DND-41 (cell line): ENCODE measurements around the gene IER5.

Experiments
- ATAC-seq: fragments of 200-7000 bp; cut with Tn5 transposase; 3 replicates; pipeline ENCODE4 v1.9.1; 2021; ENCODE audit warnings: low read depth; ENCODE audit not compliant: insufficient read depth
- DNase-seq: peaks from one replicate; pipeline ENCODE4 v3.0.0-alpha.2; 2020
- H2AFZ ChIP-seq: 2 replicates; pipeline ENCODE4 v1.6.0; 2012; ENCODE audit warnings: low read depth, low read length
- H3K27ac ChIP-seq: 2 replicates; pipeline ENCODE4 v1.5.1; 2012; ENCODE audit warnings: low read length, inconsistent platforms
- H3K27me3 ChIP-seq: fragments of 200-600 bp; sonication (generic); 2 replicates; pipeline ENCODE4 v1.6.0; 2012; ENCODE audit warnings: low read length, mild to moderate bottlenecking, inconsistent platforms; ENCODE audit not compliant: insufficient read depth, poor library complexity
- H3K36me3 ChIP-seq: 2 replicates; pipeline ENCODE4 v1.5.1; 2012; ENCODE audit warnings: low read length, inconsistent platforms; ENCODE audit not compliant: insufficient read depth
- H3K4me1 ChIP-seq: 2 replicates; pipeline ENCODE4 v1.5.1; 2012; ENCODE audit warnings: mild to moderate bottlenecking, low read length; ENCODE audit not compliant: insufficient read depth
- H3K4me2 ChIP-seq: 2 replicates; pipeline ENCODE4 v1.6.0; 2012; ENCODE audit warnings: mild to moderate bottlenecking, moderate library complexity, low read length, inconsistent platforms; ENCODE audit not compliant: insufficient read depth
- H3K4me3 ChIP-seq, 2 experiments: fragments of 200-600 bp in 1 of 2; shearing (Covaris generic) in 1 of 2; 2 replicates each; pipeline ENCODE4 v1.5.1; 2012 to 2016; ENCODE audit warnings: inconsistent platforms in 2 of 2, low read length in 2 of 2, mild to moderate bottlenecking in 2 of 2, low read depth in 1 of 2, moderate library complexity in 1 of 2
- H3K79me2 ChIP-seq: 2 replicates; pipeline ENCODE4 v1.6.0; 2012; ENCODE audit warnings: low read length, inconsistent platforms; ENCODE audit not compliant: insufficient read depth
- H3K9ac ChIP-seq: 2 replicates; pipeline ENCODE4 v1.6.0; 2012; ENCODE audit warnings: low read depth, mild to moderate bottlenecking, inconsistent platforms, low read length, moderate library complexity
- H3K9me3 ChIP-seq: 2 replicates; pipeline ENCODE4 v1.5.1; 2012; ENCODE audit warnings: low read length, moderate library complexity, mild to moderate bottlenecking, inconsistent platforms; ENCODE audit not compliant: insufficient read depth, severe bottlenecking
- H4K20me1 ChIP-seq: 2 replicates; pipeline ENCODE4 v1.6.0; 2012; ENCODE audit warnings: low read length; ENCODE audit not compliant: insufficient read depth
- CTCF ChIP-seq: IDR thresholded peaks from 2 replicates; pipeline ENCODE4 v1.5.1; 2012; ENCODE audit warnings: borderline replicate concordance, low read length, moderate library complexity, mild to moderate bottlenecking; ENCODE audit not compliant: poor library complexity, severe bottlenecking; ENCODE audit errors: extremely low read depth
- EZH2 ChIP-seq: IDR thresholded peaks from 3 replicates; pipeline ENCODE4 v1.6.1; 2012; ENCODE audit warnings: borderline replicate concordance, low read depth, mild to moderate bottlenecking, moderate library complexity, low read length, inconsistent platforms; ENCODE audit not compliant: severe bottlenecking

IER5 gene

GRCh38 chr1:181089676-181090544 is 1.4 kb downstream of the IER5 start:
- Histone ChIP-seq H2AFZ (peak overlapping the region; percentile 72), H3K9me3 (no peaks in the 10 kb centered on the region), H3K79me2 (peaks cover 52% of the 10 kb centered on the region), H3K4me2 (peak overlapping the region; percentile 89), H3K4me3 (peak overlapping the region; percentile 93 to 95), H3K4me1 (peaks cover 41% of the 10 kb centered on the region), H3K9ac (peak overlapping the region; percentile 95), H3K27ac (peak overlapping the region; percentile 87), H4K20me1 (peaks cover 44% of the 10 kb centered on the region), H3K27me3 (no peaks in the 10 kb centered on the region), H3K36me3 (peaks cover 39% of the 10 kb centered on the region)
- peak; percentile 22 for TF ChIP-seq CTCF
- TF ChIP-seq EZH2: no peak
- ATAC-seq (peak; percentile 50), DNase-seq (peak; percentile 76)

- Histone ChIP-seq H3K27me3 (no peaks in the 10 kb centered on the region), H3K4me1 (peaks cover 42% of the 10 kb centered on the region), H3K36me3 (peaks cover 39% of the 10 kb centered on the region), H3K79me2 (peaks cover 52% of the 10 kb centered on the region), H3K4me3 (peak overlapping the region; percentile 93 to 95), H3K27ac (peak overlapping the region; percentile 87), H3K9ac (peak overlapping the region; percentile 95), H3K9me3 (no peaks in the 10 kb centered on the region), H4K20me1 (peaks cover 44% of the 10 kb centered on the region), H2AFZ (no peak overlapping the region; the same call in 1 of the 2 replicates), H3K4me2 (peak overlapping the region; percentile 89)
- ATAC-seq (no peak), DNase-seq (peak; percentile 20)
- TF ChIP-seq CTCF (no peak), EZH2 (no peak)
These were observed 2.2 kb downstream of the IER5 start for GRCh38 chr1:181090641-181091126.

- DNase-seq (no peak), ATAC-seq (no peak)
- Histone ChIP-seq H3K27ac (peak overlapping the region; percentile 87; the same call in 1 of the 2 replicates), H3K36me3 (peaks cover 39% of the 10 kb centered on the region), H3K9me3 (no peaks in the 10 kb centered on the region), H3K4me3 (peak overlapping the region; percentile 93 to 95; a peak in 3 of 4 replicates), H4K20me1 (peaks cover 44% of the 10 kb centered on the region), H3K9ac (peak overlapping the region; percentile 95; the same call in 1 of the 2 replicates), H3K27me3 (no peaks in the 10 kb centered on the region), H3K79me2 (peaks cover 52% of the 10 kb centered on the region), H2AFZ (no peak overlapping the region), H3K4me2 (peak overlapping the region; percentile 89), H3K4me1 (peaks cover 50% of the 10 kb centered on the region)
- TF ChIP-seq EZH2: no peak
- no peak for TF ChIP-seq CTCF
These were observed 3.0 kb downstream of the IER5 start for GRCh38 chr1:181091309-181092040.
